ENCODE measurements around the gene HIP1. TPM values are rescaled to one million over a fixed set of nuclear protein-coding genes. Genes with fewer than 3 reads are reported as not detected.
A peak's percentile ranks its signal among the peaks of the same experiment; 100 is the strongest.

Gene HIP1
- polyA plus RNA-seq, 4 donors, result 0.22 to 7.1 (median 2.2) TPM

- Histone ChIP-seq H3K36me3 (ENCODE audit: control insufficient read depth in 3 of 3, insufficient read depth in 2 of 3, low read depth in 1 of 3, low read length in 3 of 3) (no peaks in the 10 kb centered on the region), H3K4me3 (ENCODE audit: low read depth in 1 of 3, low read length in 3 of 3) (no peak overlapping the region), H3K9me3 (ENCODE audit: control insufficient read depth in 2 of 2, insufficient read depth in 1 of 2, low read depth in 1 of 2, low read length in 1 of 2) (no peaks in the 10 kb centered on the region), H3K4me1 (ENCODE audit: control insufficient read depth in 3 of 3, insufficient read depth in 2 of 3, low read depth in 1 of 3, low read length in 2 of 3) (no peaks in the 10 kb centered on the region), H3K27me3 (ENCODE audit: control insufficient read depth in 3 of 3, insufficient read depth in 3 of 3, low read length in 3 of 3) (no peaks in the 10 kb centered on the region), H3K27ac (ENCODE audit: low read depth in 1 of 3, low read length in 2 of 3) (peak overlapping the region in 1 of 3 donors; percentile 55)
- DNase-seq (no peak), FAIRE-seq (no peak)
- 59 to 65% (median 62%) methylated on average over 7 of the region's 7 CpGs for WGBS, 3 donors
Measured at GRCh38 chr7:75650062-75650461, 88.7 kb downstream of the HIP1 start.

DNA sequence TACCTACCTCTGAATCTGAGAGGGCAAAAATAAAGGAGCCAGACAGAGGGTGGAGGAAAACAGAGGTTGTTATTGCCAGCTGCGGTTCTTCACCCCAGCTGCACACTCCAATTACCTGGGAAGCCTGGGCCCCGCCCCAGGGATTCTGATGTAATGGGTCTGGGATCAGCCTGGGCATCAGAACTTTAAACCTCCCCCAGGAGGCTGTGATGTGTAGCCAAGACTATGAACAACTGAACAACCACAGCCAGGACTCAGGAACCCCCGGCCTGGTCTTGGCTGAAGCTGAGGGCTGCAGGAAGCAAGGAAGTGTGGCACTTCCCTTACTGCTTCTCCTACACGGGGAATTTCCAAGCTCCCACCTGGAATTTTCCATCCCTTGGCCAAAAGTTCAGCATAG, 89.3 kb downstream of the HIP1 start:
- Histone ChIP-seq H3K36me3 (ENCODE audit: control insufficient read depth in 3 of 3, insufficient read depth in 2 of 3, low read depth in 1 of 3, low read length in 3 of 3) (no peaks in the 10 kb centered on the region), H3K27ac (ENCODE audit: low read depth in 1 of 3, low read length in 2 of 3) (no peak overlapping the region), H3K27me3 (ENCODE audit: control insufficient read depth in 3 of 3, insufficient read depth in 3 of 3, low read length in 3 of 3) (no peaks in the 10 kb centered on the region), H3K9me3 (ENCODE audit: control insufficient read depth in 2 of 2, insufficient read depth in 1 of 2, low read depth in 1 of 2, low read length in 1 of 2) (no peaks in the 10 kb centered on the region), H3K4me1 (ENCODE audit: control insufficient read depth in 3 of 3, insufficient read depth in 2 of 3, low read depth in 1 of 3, low read length in 2 of 3) (no peaks in the 10 kb centered on the region), H3K4me3 (ENCODE audit: low read depth in 1 of 3, low read length in 3 of 3) (no peak overlapping the region)
- WGBS, 3 donors, result 15 to 42% (median 26%) methylated on average over 4 of the region's 4 CpGs
- DNase-seq (peak; percentile 19 to 35), FAIRE-seq (no peak)

GRCh38 chr7:75647709-75648438, 90.9 kb downstream of the HIP1 start:
- 89 to 95% (median 94%) methylated on average over 6 of the region's 6 CpGs for WGBS, 3 donors

GRCh38 chr7:75646571-75647102, 92.1 kb downstream of the HIP1 start:
- Histone ChIP-seq H3K4me1 (ENCODE audit: control insufficient read depth in 3 of 3, insufficient read depth in 2 of 3, low read depth in 1 of 3, low read length in 2 of 3) (no peaks in the 10 kb centered on the region), H3K4me3 (ENCODE audit: low read depth in 1 of 3, low read length in 3 of 3) (no peak overlapping the region), H3K36me3 (ENCODE audit: control insufficient read depth in 3 of 3, insufficient read depth in 2 of 3, low read depth in 1 of 3, low read length in 3 of 3) (no peaks in the 10 kb centered on the region), H3K9me3 (ENCODE audit: control insufficient read depth in 2 of 2, insufficient read depth in 1 of 2, low read depth in 1 of 2, low read length in 1 of 2) (peaks cover 0 to 13% of the 10 kb centered on the region in 2 donors), H3K27ac (ENCODE audit: low read depth in 1 of 3, low read length in 2 of 3) (no peak overlapping the region), H3K27me3 (ENCODE audit: control insufficient read depth in 3 of 3, insufficient read depth in 3 of 3, low read length in 3 of 3) (no peaks in the 10 kb centered on the region)
- FAIRE-seq (no peak), DNase-seq (no peak)
- WGBS, 3 donors, result 85 to 92% (median 90%) methylated on average over 9 of the region's 9 CpGs

More at GRCh38 chr7:75647709-75648438, 90.9 kb downstream of the HIP1 start:
- no peak for FAIRE-seq
- Histone ChIP-seq H3K27me3 (ENCODE audit: control insufficient read depth in 3 of 3, insufficient read depth in 3 of 3, low read length in 3 of 3) (no peaks in the 10 kb centered on the region), H3K27ac (ENCODE audit: low read depth in 1 of 3, low read length in 2 of 3) (no peak overlapping the region), H3K4me3 (ENCODE audit: low read depth in 1 of 3, low read length in 3 of 3) (no peak overlapping the region), H3K36me3 (ENCODE audit: control insufficient read depth in 3 of 3, insufficient read depth in 2 of 3, low read depth in 1 of 3, low read length in 3 of 3) (no peaks in the 10 kb centered on the region), H3K4me1 (ENCODE audit: control insufficient read depth in 3 of 3, insufficient read depth in 2 of 3, low read depth in 1 of 3, low read length in 2 of 3) (no peaks in the 10 kb centered on the region), H3K9me3 (ENCODE audit: control insufficient read depth in 2 of 2, insufficient read depth in 1 of 2, low read depth in 1 of 2, low read length in 1 of 2) (peaks cover 0 to 9% of the 10 kb centered on the region in 2 donors)
- DNase-seq, result no peak

DNA sequence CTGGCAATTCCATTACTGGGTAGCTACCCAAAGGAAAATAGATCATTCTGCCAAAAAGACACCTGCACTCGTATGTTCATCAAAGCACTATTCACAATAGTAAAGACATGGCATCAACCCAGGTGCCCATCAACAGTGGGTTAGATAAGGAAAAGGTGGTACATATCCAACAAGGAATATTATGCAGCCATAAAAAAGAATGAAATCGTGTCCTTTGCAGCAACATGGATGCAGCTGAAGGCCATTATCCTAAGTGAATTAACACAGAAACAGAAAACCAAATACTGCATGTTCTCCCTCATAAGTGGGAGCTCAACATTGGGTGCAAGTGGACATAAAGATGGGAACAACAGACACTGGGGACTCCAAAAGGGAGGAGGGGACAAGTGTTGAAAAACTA, 93.2 kb downstream of the HIP1 start:
- H3K4me3 ChIP-seq (ENCODE audit: low read depth in 1 of 3, low read length in 3 of 3), result no peak overlapping the region
- H3K27me3 ChIP-seq (ENCODE audit: control insufficient read depth in 3 of 3, insufficient read depth in 3 of 3, low read length in 3 of 3), result no peaks in the 10 kb centered on the region
- H3K4me1 ChIP-seq (ENCODE audit: control insufficient read depth in 3 of 3, insufficient read depth in 2 of 3, low read depth in 1 of 3, low read length in 2 of 3), result no peaks in the 10 kb centered on the region
- 91 to 97% (median 95%) methylated on average over 2 of the region's 2 CpGs for WGBS, 3 donors
- no peak overlapping the region for H3K27ac ChIP-seq (ENCODE audit: low read depth in 1 of 3, low read length in 2 of 3)
- H3K9me3 ChIP-seq (ENCODE audit: control insufficient read depth in 2 of 2, insufficient read depth in 1 of 2, low read depth in 1 of 2, low read length in 1 of 2), result peaks cover 0 to 13% of the 10 kb centered on the region in 2 donors
- no peak for FAIRE-seq
- H3K36me3 ChIP-seq (ENCODE audit: control insufficient read depth in 3 of 3, insufficient read depth in 2 of 3, low read depth in 1 of 3, low read length in 3 of 3), result no peaks in the 10 kb centered on the region
- DNase-seq, result no peak

GRCh38 chr7:75644589-75644988, 94.2 kb downstream of the HIP1 start:
- H3K27ac ChIP-seq (ENCODE audit: low read depth in 1 of 3, low read length in 2 of 3), result no peak overlapping the region
- FAIRE-seq (no peak), DNase-seq (no peak)
- peaks cover 0 to 5% (median 0%) of the 10 kb centered on the region in 3 donors for H3K4me1 ChIP-seq (ENCODE audit: control insufficient read depth in 3 of 3, insufficient read depth in 2 of 3, low read depth in 1 of 3, low read length in 2 of 3)
- no peaks in the 10 kb centered on the region for H3K36me3 ChIP-seq (ENCODE audit: control insufficient read depth in 3 of 3, insufficient read depth in 2 of 3, low read depth in 1 of 3, low read length in 3 of 3)
- 80 to 88% (median 87%) methylated on average over 5 of the region's 5 CpGs for WGBS, 3 donors
- H3K27me3 ChIP-seq (ENCODE audit: control insufficient read depth in 3 of 3, insufficient read depth in 3 of 3, low read length in 3 of 3), result peaks cover 0 to 8% (median 0%) of the 10 kb centered on the region in 3 donors
- peaks cover 0 to 13% of the 10 kb centered on the region in 2 donors for H3K9me3 ChIP-seq (ENCODE audit: control insufficient read depth in 2 of 2, insufficient read depth in 1 of 2, low read depth in 1 of 2, low read length in 1 of 2)
- H3K4me3 ChIP-seq (ENCODE audit: low read depth in 1 of 3, low read length in 3 of 3), result no peak overlapping the region

GRCh38 chr7:75642810-75643486, 95.8 kb downstream of the HIP1 start:
- H3K9me3 ChIP-seq (ENCODE audit: control insufficient read depth in 2 of 2, insufficient read depth in 1 of 2, low read depth in 1 of 2, low read length in 1 of 2), result peaks cover 0 to 13% of the 10 kb centered on the region in 2 donors
- H3K27ac ChIP-seq (ENCODE audit: low read depth in 1 of 3, low read length in 2 of 3), result no peak overlapping the region
- H3K4me3 ChIP-seq (ENCODE audit: low read depth in 1 of 3, low read length in 3 of 3), result no peak overlapping the region
- FAIRE-seq (no peak), DNase-seq (peak; percentile 30 to 61)
- WGBS, 3 donors, result 51 to 53% (median 52%) methylated on average over 9 of the region's 9 CpGs
- no peaks in the 10 kb centered on the region for H3K36me3 ChIP-seq (ENCODE audit: control insufficient read depth in 3 of 3, insufficient read depth in 2 of 3, low read depth in 1 of 3, low read length in 3 of 3)
- peaks cover 0 to 17% (median 0%) of the 10 kb centered on the region in 3 donors for H3K27me3 ChIP-seq (ENCODE audit: control insufficient read depth in 3 of 3, insufficient read depth in 3 of 3, low read length in 3 of 3)
- H3K4me1 ChIP-seq (ENCODE audit: control insufficient read depth in 3 of 3, insufficient read depth in 2 of 3, low read depth in 1 of 3, low read length in 2 of 3), result peaks cover 0 to 7% (median 0%) of the 10 kb centered on the region in 3 donors

GRCh38 chr7:75640201-75640600, 98.5 kb downstream of the HIP1 start:
- WGBS, 3 donors, result 64 to 78% (median 71%) methylated on average over 8 of the region's 8 CpGs
- Histone ChIP-seq H3K36me3 (ENCODE audit: control insufficient read depth in 3 of 3, insufficient read depth in 2 of 3, low read depth in 1 of 3, low read length in 3 of 3) (no peaks in the 10 kb centered on the region), H3K27ac (ENCODE audit: low read depth in 1 of 3, low read length in 2 of 3) (no peak overlapping the region), H3K4me3 (ENCODE audit: low read depth in 1 of 3, low read length in 3 of 3) (no peak overlapping the region), H3K4me1 (ENCODE audit: control insufficient read depth in 3 of 3, insufficient read depth in 2 of 3, low read depth in 1 of 3, low read length in 2 of 3) (peaks cover 0 to 7% (median 0%) of the 10 kb centered on the region in 3 donors), H3K9me3 (ENCODE audit: control insufficient read depth in 2 of 2, insufficient read depth in 1 of 2, low read depth in 1 of 2, low read length in 1 of 2) (peaks cover 0 to 13% of the 10 kb centered on the region in 2 donors), H3K27me3 (ENCODE audit: control insufficient read depth in 3 of 3, insufficient read depth in 3 of 3, low read length in 3 of 3) (peaks cover 0 to 17% (median 0%) of the 10 kb centered on the region in 3 donors)
- FAIRE-seq (no peak), DNase-seq (no peak)
